Measurements from ENCODE around the gene NXPH2.
"Not testable (repeated sequence)": the region's sequence is repeated elsewhere in the genome, so short reads cannot be mapped to it uniquely, and the experiment has no call there.

NXPH2 gene

GRCh38 chr2:138760676-138761075 is 19.5 kb downstream of the NXPH2 start:
- no peak for DNase-seq (ENCODE audit: extremely low read depth in 1 of 2, low read depth in 1 of 2)

- no peak for DNase-seq (ENCODE audit: extremely low read depth in 1 of 2, low read depth in 1 of 2)
Observed at GRCh38 chr2:138757384-138757783, 22.8 kb downstream of the NXPH2 start.

DNA sequence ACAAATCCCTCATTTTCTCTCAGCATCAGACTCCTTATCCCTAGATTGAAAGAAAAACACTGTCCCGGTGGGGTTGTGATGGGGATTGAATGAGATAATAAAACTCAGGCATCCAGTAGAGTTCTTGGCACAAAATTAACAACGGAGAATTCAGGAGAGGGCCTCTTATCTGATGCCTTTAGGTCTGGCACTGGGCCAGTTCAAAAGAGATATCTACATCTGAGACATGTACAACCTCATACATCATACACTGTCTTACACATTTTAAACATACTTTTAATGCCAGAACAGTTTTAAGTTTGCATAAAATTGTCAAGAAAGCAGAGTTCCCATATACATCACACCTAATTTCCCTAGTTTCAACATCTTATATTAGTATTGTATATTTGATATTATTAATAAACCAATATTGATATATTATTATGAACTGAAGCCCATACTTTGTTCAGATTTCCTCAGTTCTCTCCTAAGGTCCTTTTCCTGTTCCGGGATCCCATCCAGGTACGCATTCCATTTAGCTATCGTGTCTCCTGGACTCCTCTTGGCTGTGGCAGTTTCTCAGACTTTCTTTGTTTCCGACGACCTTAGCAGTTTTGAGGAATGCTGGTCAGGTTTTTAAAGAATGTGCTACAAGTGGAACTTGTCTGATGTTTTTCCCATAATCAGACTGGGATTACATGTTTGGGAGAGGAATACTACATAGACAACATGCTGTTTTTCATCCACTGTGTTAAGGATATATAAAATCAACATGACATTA is 27.8 kb downstream of the NXPH2 start:
- DNase-seq (ENCODE audit: extremely low read depth in 1 of 2, low read depth in 1 of 2): no peak

- no peak for DNase-seq (ENCODE audit: extremely low read depth in 1 of 2, low read depth in 1 of 2)
Observed at GRCh38 chr2:138744713-138745112, 35.5 kb downstream of the NXPH2 start.

DNA sequence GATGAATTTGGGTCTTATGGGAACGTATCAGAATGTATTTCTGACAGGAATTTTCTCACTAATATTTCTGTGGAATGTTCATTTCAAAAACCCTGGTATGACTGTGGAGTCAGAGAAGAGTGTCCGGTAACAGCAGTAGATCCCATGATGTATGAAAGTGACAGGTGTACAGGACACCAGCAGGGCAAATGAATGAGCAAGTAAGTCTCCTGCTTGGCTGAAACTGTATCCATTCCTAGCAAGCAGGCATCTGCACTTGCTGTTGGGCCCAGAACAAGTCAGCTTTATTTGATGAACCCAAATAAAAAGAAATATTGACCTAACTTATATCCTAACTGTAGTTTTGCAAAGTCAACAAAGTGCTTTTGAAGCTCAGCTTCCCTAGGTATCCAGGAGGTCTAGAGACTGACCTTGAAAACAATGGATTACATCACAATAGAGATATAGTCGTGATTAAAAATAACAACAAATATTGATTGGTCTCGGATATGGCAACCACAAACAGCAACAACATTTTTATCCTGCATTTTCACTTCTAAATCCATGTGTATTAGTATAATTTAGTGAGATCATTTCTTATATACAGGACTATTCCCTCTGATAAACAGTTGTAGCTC is 37.6 kb downstream of the NXPH2 start:
- no peak for DNase-seq (ENCODE audit: extremely low read depth in 1 of 2, low read depth in 1 of 2)

DNA sequence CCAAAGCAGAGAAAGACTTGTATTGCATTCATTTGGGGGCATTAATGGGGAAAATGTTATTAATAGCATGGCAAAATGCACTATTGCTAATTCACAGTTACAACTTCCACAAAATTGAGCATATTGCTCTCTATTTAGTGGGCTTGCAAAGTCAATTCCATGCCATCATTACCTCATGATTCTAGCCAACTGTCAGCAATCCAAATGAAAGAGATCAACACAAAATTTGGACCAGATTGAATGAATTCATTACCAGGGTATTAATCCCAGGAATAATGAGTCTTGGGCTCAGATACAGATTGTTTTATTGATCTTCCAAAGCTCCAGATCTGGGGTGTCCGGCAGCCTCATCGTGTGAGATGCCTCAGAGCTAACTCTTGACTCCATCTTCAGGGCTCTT is 38.3 kb downstream of the NXPH2 start:
- no peak for DNase-seq (ENCODE audit: extremely low read depth in 1 of 2, low read depth in 1 of 2)

GRCh38 chr2:138737009-138737554 is 43.1 kb downstream of the NXPH2 start:
- DNase-seq (ENCODE audit: extremely low read depth in 1 of 2, low read depth in 1 of 2): not testable (repeated sequence)

- DNase-seq (ENCODE audit: extremely low read depth in 1 of 2, low read depth in 1 of 2): no peak
Observed at GRCh38 chr2:138732651-138733050, 47.5 kb downstream of the NXPH2 start.

GRCh38 chr2:138730497-138731030 is 49.6 kb downstream of the NXPH2 start:
- no peak for DNase-seq (ENCODE audit: extremely low read depth in 1 of 2, low read depth in 1 of 2)

DNA sequence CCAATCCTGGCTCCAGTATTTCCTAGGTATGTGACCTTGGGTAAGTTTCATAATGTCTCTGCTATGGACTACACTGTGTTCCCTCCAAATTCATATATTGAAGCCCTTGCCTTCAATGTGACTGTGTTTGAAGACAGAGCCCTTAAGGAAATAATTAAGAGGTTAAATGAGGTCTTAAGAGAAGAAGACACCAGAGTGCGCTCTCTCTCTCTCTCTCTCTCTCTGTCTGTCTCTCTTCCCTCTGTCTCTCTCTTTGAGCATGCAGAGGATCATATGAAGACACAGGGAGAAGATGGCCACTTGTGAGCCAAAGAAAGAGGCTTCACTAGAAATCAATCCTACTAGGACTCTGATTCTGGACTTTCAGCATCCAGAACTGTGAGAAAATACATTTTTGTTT is 52.2 kb downstream of the NXPH2 start:
- DNase-seq (ENCODE audit: extremely low read depth in 1 of 2, low read depth in 1 of 2): no peak

DNA sequence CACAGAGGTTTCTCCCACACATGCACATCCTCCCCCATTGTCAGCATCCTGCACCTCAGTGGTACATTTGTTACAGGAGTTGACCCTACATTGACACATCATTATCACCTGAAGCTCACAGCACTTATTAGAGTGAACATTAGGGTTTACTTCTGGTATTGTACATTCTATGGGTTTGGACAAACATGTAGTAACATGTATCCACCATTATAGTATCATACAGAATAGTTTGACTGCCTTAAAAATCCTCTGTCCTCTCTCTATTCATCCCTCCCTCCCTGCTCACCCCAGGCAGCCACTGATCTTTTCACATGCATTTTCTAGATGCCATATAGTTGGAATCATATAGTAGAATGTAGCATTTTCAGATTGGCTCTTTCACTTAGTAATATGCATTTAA is 53.5 kb downstream of the NXPH2 start:
- no peak for DNase-seq (ENCODE audit: extremely low read depth in 1 of 2, low read depth in 1 of 2)

DNA sequence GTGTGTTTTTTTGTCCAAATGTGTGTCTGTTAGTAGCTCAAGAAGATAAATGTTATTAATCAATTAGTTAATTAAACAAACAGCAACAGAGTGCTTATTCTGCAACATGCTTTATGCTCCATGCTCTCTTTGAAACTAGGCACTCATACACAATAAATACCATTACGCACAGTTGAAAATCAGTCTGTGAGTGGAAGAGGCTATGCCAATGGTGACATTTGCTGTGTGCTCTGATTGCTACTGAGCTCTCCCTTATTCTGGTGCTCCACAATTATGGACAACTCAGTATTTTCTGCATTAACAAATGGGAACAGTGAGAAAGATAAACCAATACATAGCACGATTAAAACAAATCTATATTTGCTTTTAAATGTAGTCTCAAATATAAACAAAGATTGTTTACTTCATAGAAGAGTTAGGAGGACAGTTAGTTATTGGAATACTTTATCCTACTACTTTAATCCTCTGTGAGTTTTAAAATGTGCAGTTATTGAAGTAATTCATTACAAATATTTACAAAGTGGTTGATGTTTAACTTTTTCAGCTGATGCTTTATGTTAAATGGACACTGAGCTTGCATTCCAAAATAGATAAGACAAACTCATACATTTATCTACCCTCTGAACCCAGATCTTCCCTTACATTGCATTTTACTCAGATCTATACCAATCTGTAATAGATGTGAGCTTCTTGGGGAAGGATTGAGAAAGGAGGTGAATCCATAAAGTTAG is 55.3 kb downstream of the NXPH2 start:
- no peak for DNase-seq (ENCODE audit: extremely low read depth in 1 of 2, low read depth in 1 of 2)

DNA sequence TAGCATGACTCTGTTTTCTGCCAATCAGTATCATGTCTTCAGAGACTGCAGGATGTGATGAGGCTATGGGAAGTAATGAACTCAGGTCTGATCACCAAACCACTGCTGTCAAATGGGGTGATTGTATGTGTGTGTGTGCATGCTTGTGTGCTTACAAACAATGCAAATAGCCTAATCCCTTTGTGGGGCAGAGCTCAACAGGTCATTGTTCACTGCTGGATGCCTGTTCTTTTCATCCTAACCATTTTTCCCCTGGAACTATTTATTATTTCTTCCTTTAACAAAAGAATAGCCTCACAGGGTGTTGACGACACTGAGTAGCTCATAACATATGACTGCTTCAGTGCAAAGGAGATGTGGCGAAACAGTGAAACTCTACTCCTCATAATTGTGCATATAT is 55.9 kb downstream of the NXPH2 start:
- no peak for DNase-seq (ENCODE audit: extremely low read depth in 1 of 2, low read depth in 1 of 2)

DNA sequence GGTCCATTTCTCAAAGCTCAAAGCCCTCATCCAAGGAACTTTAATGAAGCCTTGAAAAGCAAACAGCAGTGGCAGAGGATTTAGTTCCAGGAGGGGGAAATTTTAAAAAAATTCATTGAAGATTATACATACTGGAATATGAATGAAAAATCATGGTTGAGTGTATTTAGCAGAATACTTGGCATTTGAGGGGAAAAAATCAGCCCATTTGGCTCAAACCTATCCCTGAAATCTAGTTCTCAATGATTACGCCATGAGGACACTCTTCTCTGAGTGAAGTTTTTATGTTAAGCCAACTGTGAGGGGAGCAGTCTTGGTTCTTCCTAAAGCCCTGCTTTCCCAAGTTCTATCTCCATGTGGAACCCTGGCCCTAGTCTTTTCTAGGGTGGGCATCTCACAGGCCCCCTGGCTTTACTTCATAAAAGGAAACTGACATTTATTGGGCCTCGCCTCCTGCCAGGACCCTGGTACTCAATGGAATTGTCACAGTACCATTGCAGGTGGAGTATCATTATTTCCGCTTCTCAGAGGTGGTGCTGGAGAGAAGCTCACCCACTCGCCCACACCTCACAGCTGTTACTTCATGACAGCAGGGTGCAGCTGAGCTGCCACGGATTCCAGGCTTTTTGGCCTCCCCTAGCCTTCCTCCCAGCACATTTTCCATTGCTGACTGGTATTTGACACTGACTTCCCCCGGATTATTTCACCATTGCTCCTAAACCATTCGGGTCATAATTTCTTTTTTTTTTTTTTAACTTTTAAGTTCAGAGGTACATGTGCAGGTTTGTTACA is 56.8 kb downstream of the NXPH2 start:
- no peak for DNase-seq (ENCODE audit: extremely low read depth in 1 of 2, low read depth in 1 of 2)

GRCh38 chr2:138722316-138722715 is 57.9 kb downstream of the NXPH2 start:
- DNase-seq (ENCODE audit: extremely low read depth in 1 of 2, low read depth in 1 of 2): no peak

GRCh38 chr2:138720035-138720838 is 60.0 kb downstream of the NXPH2 start:
- no peak for DNase-seq (ENCODE audit: extremely low read depth in 1 of 2, low read depth in 1 of 2)

GRCh38 chr2:138718405-138718804 is 61.8 kb downstream of the NXPH2 start:
- no peak for DNase-seq (ENCODE audit: extremely low read depth in 1 of 2, low read depth in 1 of 2)

DNA sequence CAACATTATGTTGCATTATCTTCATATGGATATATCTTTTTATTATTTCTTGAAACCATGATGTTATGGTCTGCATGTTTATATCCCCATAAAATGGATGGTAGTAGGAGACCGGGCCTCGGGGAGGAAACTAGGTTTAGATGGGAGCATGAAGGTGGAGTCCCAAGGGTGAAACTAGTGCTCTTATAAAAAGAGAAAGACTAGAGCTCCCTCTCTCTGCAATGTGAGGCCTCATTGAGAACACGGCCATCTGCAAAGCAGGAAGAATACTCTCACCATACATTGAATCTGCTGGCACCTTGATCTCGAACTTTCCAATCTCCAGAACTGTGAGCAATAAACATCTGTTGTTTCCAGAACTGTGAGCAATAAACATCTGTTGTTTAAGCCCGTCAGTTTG is 64.0 kb downstream of the NXPH2 start:
- DNase-seq (ENCODE audit: extremely low read depth in 1 of 2, low read depth in 1 of 2): no peak

DNA sequence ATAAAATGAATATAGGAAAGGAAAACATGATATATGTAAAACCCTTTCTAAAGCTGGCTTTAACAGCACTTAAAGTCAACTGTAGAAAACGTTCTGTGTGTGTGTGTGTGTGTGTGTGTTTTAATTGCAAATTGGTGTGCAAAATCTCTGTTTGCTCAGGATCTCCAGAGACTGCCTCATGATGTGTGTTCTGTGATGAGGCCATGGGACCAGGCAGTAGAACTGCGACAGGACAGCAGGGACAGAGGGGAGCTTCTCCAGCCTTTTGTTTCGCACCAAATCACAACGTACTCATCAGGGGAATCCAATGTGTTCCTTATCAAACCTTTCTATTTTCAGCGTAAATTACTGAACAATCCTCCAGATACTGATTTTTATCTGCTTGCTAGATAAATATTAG is 66.7 kb downstream of the NXPH2 start:
- no peak for DNase-seq (ENCODE audit: extremely low read depth in 1 of 2, low read depth in 1 of 2)

- DNase-seq (ENCODE audit: extremely low read depth in 1 of 2, low read depth in 1 of 2): no peak
Observed at GRCh38 chr2:138713069-138713496, 67.1 kb downstream of the NXPH2 start.

Data from stimulated activated CD8-positive, alpha-beta memory T cell treated with anti-CD3 and anti-CD28 coated beads, Interleukin-7, amount 100 ng/mL, for 48 hours (primary cell).